ENCODE results near the gene CDK5RAP2. TPM values are rescaled to one million over a fixed set of nuclear protein-coding genes. Genes with fewer than 3 reads are reported as not detected.
A peak's percentile ranks its signal among the peaks of the same experiment; 100 is the strongest.

The CDK5RAP2 gene
- total RNA-seq, 2 experiments from 2014 or later = 75.3 to 75.9 TPM

- H3K4me1 Mint-ChIP-seq (ENCODE audit: low read depth) = peaks cover 34% of the 10 kb centered on the region
- no peak overlapping the region for H3K27ac Mint-ChIP-seq
- peaks cover 49% of the 10 kb centered on the region for H3K36me3 Mint-ChIP-seq
- CTCF ChIA-PET = no interaction called here
- DNase-seq = no peak
- H3K9me3 Mint-ChIP-seq = no peaks in the 10 kb centered on the region
- H3K27me3 Mint-ChIP-seq = no peaks in the 10 kb centered on the region
- H3K4me3 Mint-ChIP-seq = no peak overlapping the region
- intact Hi-C loops (cut with micrococcal nuclease) = no loop called here
- POLR2A ChIA-PET = no interaction called here
Observed at GRCh38 chr9:120396931-120397330, 183.0 kb downstream of the CDK5RAP2 start.

GRCh38 chr9:120396418-120396817 is 183.5 kb downstream of the CDK5RAP2 start:
- intact Hi-C loops (cut with micrococcal nuclease) = no loop called here
- ChIA-PET CTCF (no interaction called here), POLR2A (no interaction called here)
- H3K4me1 Mint-ChIP-seq (ENCODE audit: low read depth) = peaks cover 34% of the 10 kb centered on the region
- no peak overlapping the region for H3K4me3 Mint-ChIP-seq
- DNase-seq = no peak
- H3K9me3 Mint-ChIP-seq = no peaks in the 10 kb centered on the region
- no peak overlapping the region for H3K27ac Mint-ChIP-seq
- H3K36me3 Mint-ChIP-seq = peaks cover 49% of the 10 kb centered on the region
- no peaks in the 10 kb centered on the region for H3K27me3 Mint-ChIP-seq

- H3K36me3 Mint-ChIP-seq = peaks cover 42% of the 10 kb centered on the region
- intact Hi-C loops (cut with micrococcal nuclease) = no loop called here
- no peak for DNase-seq
- ChIA-PET POLR2A (no interaction called here), CTCF (no interaction called here)
- H3K4me3 Mint-ChIP-seq = no peak overlapping the region
- H3K27me3 Mint-ChIP-seq = no peaks in the 10 kb centered on the region
- no peak overlapping the region for H3K27ac Mint-ChIP-seq
- H3K9me3 Mint-ChIP-seq = no peaks in the 10 kb centered on the region
- H3K4me1 Mint-ChIP-seq (ENCODE audit: low read depth) = peaks cover 34% of the 10 kb centered on the region
Observed at GRCh38 chr9:120395376-120395775, 184.6 kb downstream of the CDK5RAP2 start.

- peak; percentile 80 for DNase-seq
- H3K36me3 Mint-ChIP-seq = peaks cover 32% of the 10 kb centered on the region
- intact Hi-C loops (cut with micrococcal nuclease) = no loop called here
- ChIA-PET POLR2A (no interaction called here), CTCF (interaction anchor here (1.6 kb wide), 1 partner anchor 45 kb away, joined by 3 read pairs; no protein-coding TSS in a partner anchor)
- peaks cover 34% of the 10 kb centered on the region for H3K4me1 Mint-ChIP-seq (ENCODE audit: low read depth)
- H3K4me3 Mint-ChIP-seq = no peak overlapping the region
- peak overlapping the region; percentile 81 for H3K27ac Mint-ChIP-seq
- no peaks in the 10 kb centered on the region for H3K9me3 Mint-ChIP-seq
- H3K27me3 Mint-ChIP-seq = no peaks in the 10 kb centered on the region
Observed at GRCh38 chr9:120394058-120394669, 185.8 kb downstream of the CDK5RAP2 start.

GRCh38 chr9:120393386-120394057 is 186.4 kb downstream of the CDK5RAP2 start:
- peaks cover 34% of the 10 kb centered on the region for H3K4me1 Mint-ChIP-seq (ENCODE audit: low read depth)
- ChIA-PET POLR2A (no interaction called here), CTCF (interaction anchor here (1.6 kb wide), 1 partner anchor 45 kb away, joined by 3 read pairs; no protein-coding TSS in a partner anchor)
- no peaks in the 10 kb centered on the region for H3K27me3 Mint-ChIP-seq
- H3K36me3 Mint-ChIP-seq = peaks cover 37% of the 10 kb centered on the region
- peak overlapping the region; percentile 81 for H3K27ac Mint-ChIP-seq
- intact Hi-C loops (cut with micrococcal nuclease) = no loop called here
- H3K4me3 Mint-ChIP-seq = no peak overlapping the region
- DNase-seq = peak; percentile 38
- no peaks in the 10 kb centered on the region for H3K9me3 Mint-ChIP-seq

- intact Hi-C loops (cut with micrococcal nuclease) = no loop called here
- CTCF ChIA-PET = no interaction called here
- peaks cover 32% of the 10 kb centered on the region for H3K4me1 Mint-ChIP-seq (ENCODE audit: low read depth)
- POLR2A ChIA-PET = no interaction called here
- peaks cover 40% of the 10 kb centered on the region for H3K36me3 Mint-ChIP-seq
- no peak overlapping the region for H3K27ac Mint-ChIP-seq
- H3K4me3 Mint-ChIP-seq = no peak overlapping the region
- no peaks in the 10 kb centered on the region for H3K27me3 Mint-ChIP-seq
- H3K9me3 Mint-ChIP-seq = no peaks in the 10 kb centered on the region
- DNase-seq = no peak
Observed at GRCh38 chr9:120392711-120393110, 187.3 kb downstream of the CDK5RAP2 start.

- H3K4me3 Mint-ChIP-seq = no peak overlapping the region
Observed at GRCh38 chr9:120392245-120392644, 187.7 kb downstream of the CDK5RAP2 start.

GRCh38 chr9:120391691-120392090 is 188.3 kb downstream of the CDK5RAP2 start:
- no peak for DNase-seq
- intact Hi-C loops (cut with micrococcal nuclease) = no loop called here
- Mint-ChIP-seq H3K4me3 (no peak overlapping the region), H3K27ac (no peak overlapping the region), H3K9me3 (no peaks in the 10 kb centered on the region), H3K36me3 (peaks cover 37% of the 10 kb centered on the region), H3K27me3 (no peaks in the 10 kb centered on the region), H3K4me1 (ENCODE audit: low read depth) (peaks cover 28% of the 10 kb centered on the region)
- CTCF ChIA-PET = no interaction called here
- POLR2A ChIA-PET = no interaction called here

More at GRCh38 chr9:120392245-120392644, 187.7 kb downstream of the CDK5RAP2 start:
- intact Hi-C loops (cut with micrococcal nuclease) = no loop called here
- ChIA-PET CTCF (no interaction called here), POLR2A (no interaction called here)
- DNase-seq = no peak
- Mint-ChIP-seq H3K27ac (no peak overlapping the region), H3K36me3 (peaks cover 37% of the 10 kb centered on the region), H3K4me1 (ENCODE audit: low read depth) (peaks cover 29% of the 10 kb centered on the region), H3K9me3 (no peaks in the 10 kb centered on the region), H3K27me3 (no peaks in the 10 kb centered on the region)

- no peak overlapping the region for H3K27ac Mint-ChIP-seq
- no peak overlapping the region for H3K4me3 Mint-ChIP-seq
- ChIA-PET POLR2A (no interaction called here), CTCF (no interaction called here)
- DNase-seq = no peak
- peaks cover 19% of the 10 kb centered on the region for H3K4me1 Mint-ChIP-seq (ENCODE audit: low read depth)
- H3K9me3 Mint-ChIP-seq = no peaks in the 10 kb centered on the region
- peaks cover 33% of the 10 kb centered on the region for H3K36me3 Mint-ChIP-seq
- intact Hi-C loops (cut with micrococcal nuclease) = no loop called here
- H3K27me3 Mint-ChIP-seq = no peaks in the 10 kb centered on the region
Observed at GRCh38 chr9:120390637-120391190, 189.3 kb downstream of the CDK5RAP2 start.

- no peak for DNase-seq
- H3K27me3 Mint-ChIP-seq = no peaks in the 10 kb centered on the region
- H3K4me3 Mint-ChIP-seq = no peak overlapping the region
- H3K9me3 Mint-ChIP-seq = no peaks in the 10 kb centered on the region
- ChIA-PET POLR2A (no interaction called here), CTCF (no interaction called here)
- peaks cover 35% of the 10 kb centered on the region for H3K36me3 Mint-ChIP-seq
- intact Hi-C loops (cut with micrococcal nuclease) = no loop called here
- peaks cover 15% of the 10 kb centered on the region for H3K4me1 Mint-ChIP-seq (ENCODE audit: low read depth)
- H3K27ac Mint-ChIP-seq = no peak overlapping the region
Observed at GRCh38 chr9:120389867-120390266, 190.1 kb downstream of the CDK5RAP2 start.

- intact Hi-C loops (cut with micrococcal nuclease) = no loop called here
- POLR2A ChIA-PET = interaction anchor here (0.6 kb wide), 1 partner anchor 328 kb away, joined by 3 read pairs; no protein-coding TSS in a partner anchor
- H3K4me3 Mint-ChIP-seq = no peak overlapping the region
- no peaks in the 10 kb centered on the region for H3K9me3 Mint-ChIP-seq
- H3K27me3 Mint-ChIP-seq = no peaks in the 10 kb centered on the region
- no peak for DNase-seq
- peaks cover 9% of the 10 kb centered on the region for H3K4me1 Mint-ChIP-seq (ENCODE audit: low read depth)
- H3K27ac Mint-ChIP-seq = no peak overlapping the region
- CTCF ChIA-PET = no interaction called here
- peaks cover 32% of the 10 kb centered on the region for H3K36me3 Mint-ChIP-seq
Observed at GRCh38 chr9:120389300-120389699, 190.7 kb downstream of the CDK5RAP2 start.

- Mint-ChIP-seq H3K9me3 (no peaks in the 10 kb centered on the region), H3K4me1 (ENCODE audit: low read depth) (no peaks in the 10 kb centered on the region), H3K4me3 (no peak overlapping the region), H3K27me3 (no peaks in the 10 kb centered on the region), H3K36me3 (peaks cover 23% of the 10 kb centered on the region), H3K27ac (no peak overlapping the region)
- no peak for DNase-seq
- intact Hi-C loops (cut with micrococcal nuclease) = no loop called here
- ChIA-PET POLR2A (interaction anchor here (0.6 kb wide), 1 partner anchor 329 kb away, joined by 3 read pairs; no protein-coding TSS in a partner anchor), CTCF (no interaction called here)
Observed at GRCh38 chr9:120388003-120388855, 191.7 kb downstream of the CDK5RAP2 start.
